SK-N-MC (cell line): ENCODE measurements around the gene SCLT1.

Experiments
- DNase-seq: peaks from one replicate; pipeline ENCODE4 v3.0.0-alpha.2; 2011; ENCODE audit warnings: low read depth, low spot score
- H3K27ac ChIP-seq: fragments of 200-600 bp; sonication (generic); 2 replicates; pipeline ENCODE4 v1.5.1; 2016; ENCODE audit warnings: mixed run types
- H3K36me3 ChIP-seq: fragments of 200-600 bp; sonication (generic); 2 replicates; pipeline ENCODE4 v1.6.1; 2017; ENCODE audit warnings: antibody characterized with exemption, low read length, mixed read lengths; ENCODE audit not compliant: insufficient read depth
- H3K4me3 ChIP-seq: fragments of 200-600 bp; sonication (generic); 2 replicates; pipeline ENCODE4 v1.5.1; 2016
- H3K9ac ChIP-seq: fragments of 200-600 bp; sonication (generic); 2 replicates; pipeline ENCODE4 v1.8.0; 2017; ENCODE audit warnings: mixed run types, mixed read lengths; ENCODE audit not compliant: insufficient read length
- H3K9me3 ChIP-seq: fragments of 200-600 bp; sonication (generic); 2 replicates; pipeline ENCODE4 v1.6.1; 2017; ENCODE audit warnings: low read depth, mild to moderate bottlenecking, antibody characterized with exemption, low read length, moderate library complexity, mixed read lengths
- EZH2 ChIP-seq: fragments of 200-600 bp; sonication (generic); IDR thresholded peaks from one replicate; pipeline ENCODE4 v1.6.1; 2017; ENCODE audit warnings: antibody characterized with exemption
- FOXP2 ChIP-seq: optimal IDR thresholded peaks from 2 replicates; pipeline ENCODE3; 2011; ENCODE audit warnings: mild to moderate bottlenecking, moderate library complexity; ENCODE audit not compliant: insufficient read depth; ENCODE audit errors: extremely low read length, control extremely low read depth
- POLR2AphosphoS5 ChIP-seq: IDR thresholded peaks from 2 replicates; pipeline ENCODE4 v1.6.1; 2012; ENCODE audit warnings: mild to moderate bottlenecking, low read depth, low read length, borderline replicate concordance

SCLT1 gene

DNA sequence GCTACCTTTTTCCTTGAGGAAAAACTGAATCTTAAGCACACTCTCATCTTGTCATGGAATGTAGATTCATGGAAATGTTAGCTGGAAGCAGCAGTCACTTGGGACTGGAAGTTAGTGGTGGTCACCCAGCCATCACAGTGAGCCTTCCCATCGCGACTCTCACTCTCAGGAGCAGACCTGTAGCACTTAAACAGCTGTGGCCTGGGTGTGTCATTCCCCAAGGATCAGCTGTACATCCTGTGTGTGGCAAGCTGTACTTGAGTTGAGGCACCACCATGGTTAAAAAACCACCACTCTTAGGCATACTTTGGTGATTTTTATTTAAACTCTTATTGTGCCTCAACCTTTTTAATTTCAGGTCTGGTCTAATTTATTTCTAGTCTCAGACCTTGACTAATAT is 237.1 kb downstream of the SCLT1 start:
- Histone ChIP-seq H3K36me3 (peaks cover 77% of the 10 kb centered on the region), H3K9me3 (no peaks in the 10 kb centered on the region), H3K9ac (no peak overlapping the region), H3K27ac (no peak overlapping the region), H3K4me3 (no peak overlapping the region)
- TF ChIP-seq POLR2AphosphoS5 (no peak), FOXP2 (no peak), EZH2 (no peak)
- DNase-seq: no peak

DNA sequence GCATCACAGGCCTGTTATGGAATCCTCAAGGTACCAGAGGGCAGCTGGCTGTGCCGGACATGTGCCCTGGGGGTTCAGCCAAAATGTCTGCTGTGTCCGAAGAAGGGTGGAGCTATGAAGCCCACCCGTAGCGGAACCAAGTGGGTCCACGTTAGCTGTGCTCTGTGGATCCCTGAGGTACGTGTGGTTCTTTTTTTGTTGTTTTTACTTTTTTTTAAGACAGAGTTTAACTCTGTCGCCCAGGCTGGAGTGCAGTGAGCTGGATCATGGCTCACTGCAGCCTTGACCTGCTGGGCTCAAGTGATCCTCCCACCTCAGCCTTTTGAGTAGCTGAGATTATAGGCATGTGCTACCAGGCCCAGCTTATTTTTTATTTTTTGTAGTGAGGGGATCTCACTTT is 237.7 kb downstream of the SCLT1 start:
- H3K27ac ChIP-seq: no peak overlapping the region
- no peak overlapping the region for H3K4me3 ChIP-seq
- H3K9ac ChIP-seq: no peak overlapping the region
- TF ChIP-seq FOXP2 (no peak), EZH2 (no peak), POLR2AphosphoS5 (no peak)
- no peak for DNase-seq
- H3K36me3 ChIP-seq: peaks cover 80% of the 10 kb centered on the region
- no peaks in the 10 kb centered on the region for H3K9me3 ChIP-seq

DNA sequence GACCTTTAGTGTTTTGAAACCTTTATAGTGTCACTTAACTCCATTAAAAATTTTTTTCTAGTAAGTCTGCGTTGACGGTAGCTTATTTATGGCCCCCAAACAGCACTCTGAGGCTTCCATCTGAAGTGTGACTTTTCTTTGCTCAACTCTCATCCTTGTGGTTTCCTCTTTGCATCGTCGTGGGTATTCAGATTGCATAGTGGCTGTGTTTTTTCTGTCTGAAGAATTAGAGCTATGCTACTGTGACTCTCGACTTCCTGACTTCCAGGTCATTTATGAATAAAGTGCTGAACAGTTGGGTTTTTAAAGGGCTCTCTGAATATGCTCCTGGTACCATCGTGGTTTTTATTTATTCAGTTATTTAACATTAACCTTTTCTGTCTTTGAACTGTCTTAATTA is 238.9 kb downstream of the SCLT1 start:
- no peak for TF ChIP-seq EZH2
- no peak for TF ChIP-seq FOXP2
- TF ChIP-seq POLR2AphosphoS5: no peak

DNA sequence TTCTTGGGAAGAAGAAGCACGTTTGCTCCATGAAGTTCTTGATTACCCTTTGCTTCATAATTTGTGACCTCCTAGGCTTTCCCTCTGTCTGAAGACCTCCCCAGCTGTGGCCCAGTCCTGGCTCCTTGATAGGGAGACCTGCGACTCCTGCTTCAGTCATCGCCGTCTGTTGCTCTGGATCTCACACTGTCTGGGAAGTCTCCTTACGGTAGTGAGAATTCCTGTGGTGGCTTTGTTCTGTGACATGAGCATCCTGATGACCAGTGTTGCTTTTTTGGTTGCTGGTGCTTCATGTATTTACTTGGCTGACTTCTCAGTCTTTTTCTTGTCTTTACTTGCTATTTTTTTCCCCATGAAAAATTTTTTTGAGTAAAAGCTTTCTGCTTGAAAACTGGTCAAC is 239.6 kb downstream of the SCLT1 start:
- Histone ChIP-seq H3K9me3 (no peaks in the 10 kb centered on the region), H3K4me3 (no peak overlapping the region), H3K36me3 (peaks cover 81% of the 10 kb centered on the region), H3K27ac (no peak overlapping the region), H3K9ac (no peak overlapping the region)
- TF ChIP-seq POLR2AphosphoS5: no peak
- no peak for TF ChIP-seq EZH2
- TF ChIP-seq FOXP2: no peak
- no peak for DNase-seq

More for the DNA sequence above, 238.9 kb downstream of the SCLT1 start:
- Histone ChIP-seq H3K36me3 (peaks cover 81% of the 10 kb centered on the region), H3K4me3 (no peak overlapping the region), H3K9ac (no peak overlapping the region), H3K9me3 (no peaks in the 10 kb centered on the region), H3K27ac (no peak overlapping the region)
- no peak for DNase-seq

DNA sequence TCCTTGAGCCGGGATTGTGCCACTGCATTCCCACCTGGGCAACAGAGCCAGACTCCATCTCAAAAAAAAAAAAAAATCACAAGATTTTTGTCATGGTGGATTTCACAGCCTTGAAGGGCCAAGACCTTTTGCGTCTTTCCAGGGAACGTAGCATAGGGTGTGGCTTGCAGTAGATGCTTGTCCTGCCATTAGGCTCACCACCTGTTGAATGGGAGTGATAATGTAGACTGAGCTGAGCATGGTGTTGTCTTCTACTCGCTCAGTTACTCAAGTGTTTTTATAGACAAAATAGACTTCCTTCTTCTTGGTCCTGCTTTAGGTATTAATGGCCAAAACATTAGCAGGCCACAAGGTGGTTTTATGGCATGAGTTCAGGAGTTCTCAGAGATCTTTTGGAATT is 243.1 kb downstream of the SCLT1 start:
- H3K36me3 ChIP-seq: peaks cover 75% of the 10 kb centered on the region
- no peak overlapping the region for H3K27ac ChIP-seq
- no peak overlapping the region for H3K9ac ChIP-seq
- TF ChIP-seq FOXP2 (no peak), POLR2AphosphoS5 (no peak), EZH2 (no peak)
- H3K4me3 ChIP-seq: no peak overlapping the region
- H3K9me3 ChIP-seq: no peaks in the 10 kb centered on the region
- no peak for DNase-seq

DNA sequence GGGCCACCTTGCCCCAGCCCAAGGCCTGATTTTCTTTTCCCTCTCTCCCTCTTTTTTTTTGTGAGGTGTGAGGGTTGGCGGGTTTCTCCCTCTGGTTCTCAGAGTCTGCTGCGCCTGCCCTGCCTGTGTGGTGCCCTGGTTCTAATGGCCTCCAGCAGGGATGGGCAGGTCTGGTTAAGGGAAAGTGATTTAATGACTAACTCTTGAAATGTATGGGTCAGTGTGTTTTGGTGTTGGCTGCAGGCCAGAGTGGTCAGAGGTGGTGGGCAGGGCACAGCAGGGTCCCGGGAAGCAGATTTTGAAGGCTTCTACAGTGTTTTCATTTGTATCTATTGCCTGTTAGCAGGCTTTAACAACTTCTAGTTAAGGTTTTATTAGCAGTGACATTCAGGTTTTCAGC is 244.9 kb downstream of the SCLT1 start:
- Histone ChIP-seq H3K36me3 (peaks cover 72% of the 10 kb centered on the region), H3K27ac (no peak overlapping the region)
- DNase-seq: no peak

DNA sequence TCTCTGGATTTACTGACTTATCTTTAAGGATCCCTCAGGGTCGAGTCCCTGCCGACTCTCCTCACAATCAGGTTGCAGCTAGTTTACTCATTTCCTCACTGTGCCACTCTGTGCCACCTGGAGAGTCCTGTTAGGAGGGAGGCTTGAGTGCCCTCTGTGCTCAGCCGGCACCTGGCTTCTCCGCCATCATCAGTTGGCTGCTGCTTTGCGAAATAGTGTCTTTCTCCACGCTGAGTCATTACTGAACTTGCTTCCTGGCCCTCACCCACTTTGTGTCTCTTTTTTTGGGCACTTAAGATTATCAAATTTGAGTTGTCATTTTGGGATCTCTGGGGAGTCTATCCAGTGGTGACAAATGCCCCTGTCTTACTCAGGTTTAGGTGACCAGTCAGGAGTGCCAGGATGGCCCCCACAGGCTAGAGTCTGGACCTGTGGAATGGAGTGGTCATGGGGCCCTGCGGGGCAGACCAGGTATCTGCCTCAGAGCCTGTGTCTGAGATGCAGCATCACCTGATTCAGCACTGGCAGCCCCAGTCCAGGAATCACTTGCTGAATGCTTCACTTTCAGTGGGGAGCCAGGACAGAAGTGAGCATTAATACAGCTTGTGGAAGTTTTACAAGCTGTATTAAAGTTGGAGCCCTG is 246.1 kb downstream of the SCLT1 start:
- TF ChIP-seq POLR2AphosphoS5 (no peak), FOXP2 (no peak), EZH2 (no peak)

More for the DNA sequence above, 244.9 kb downstream of the SCLT1 start:
- no peak overlapping the region for H3K9ac ChIP-seq
- no peak for TF ChIP-seq POLR2AphosphoS5
- no peak for TF ChIP-seq FOXP2
- TF ChIP-seq EZH2: no peak
- H3K9me3 ChIP-seq: no peaks in the 10 kb centered on the region
- no peak overlapping the region for H3K4me3 ChIP-seq

DNA sequence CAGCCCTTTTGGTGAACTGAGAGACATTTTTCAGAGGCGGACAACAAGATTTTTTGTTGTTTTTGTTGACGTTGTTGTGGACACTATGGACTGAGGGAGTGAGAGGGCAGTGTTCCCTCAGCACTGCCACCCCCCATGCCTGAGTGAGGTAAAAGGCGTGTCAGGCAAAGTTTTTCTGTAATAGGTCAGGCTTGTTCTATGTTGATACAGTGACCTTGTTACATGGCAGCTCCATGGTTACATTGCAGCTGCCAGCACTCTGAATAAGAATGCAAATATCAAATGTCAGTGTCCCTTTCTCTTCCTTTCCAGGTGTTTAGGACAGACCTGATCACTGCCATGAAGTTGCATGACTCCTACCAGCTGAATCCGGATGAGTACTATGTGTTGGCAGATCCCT is 247.3 kb downstream of the SCLT1 start:
- Histone ChIP-seq H3K27ac (no peak overlapping the region), H3K36me3 (peaks cover 68% of the 10 kb centered on the region), H3K9me3 (no peaks in the 10 kb centered on the region), H3K4me3 (no peak overlapping the region), H3K9ac (no peak overlapping the region)
- TF ChIP-seq EZH2: no peak
- no peak for TF ChIP-seq FOXP2
- TF ChIP-seq POLR2AphosphoS5: no peak
- no peak for DNase-seq

More for the DNA sequence above, 246.1 kb downstream of the SCLT1 start:
- Histone ChIP-seq H3K36me3 (peaks cover 72% of the 10 kb centered on the region), H3K4me3 (no peak overlapping the region), H3K9ac (no peak overlapping the region), H3K9me3 (no peaks in the 10 kb centered on the region), H3K27ac (no peak overlapping the region)
- DNase-seq: no peak

DNA sequence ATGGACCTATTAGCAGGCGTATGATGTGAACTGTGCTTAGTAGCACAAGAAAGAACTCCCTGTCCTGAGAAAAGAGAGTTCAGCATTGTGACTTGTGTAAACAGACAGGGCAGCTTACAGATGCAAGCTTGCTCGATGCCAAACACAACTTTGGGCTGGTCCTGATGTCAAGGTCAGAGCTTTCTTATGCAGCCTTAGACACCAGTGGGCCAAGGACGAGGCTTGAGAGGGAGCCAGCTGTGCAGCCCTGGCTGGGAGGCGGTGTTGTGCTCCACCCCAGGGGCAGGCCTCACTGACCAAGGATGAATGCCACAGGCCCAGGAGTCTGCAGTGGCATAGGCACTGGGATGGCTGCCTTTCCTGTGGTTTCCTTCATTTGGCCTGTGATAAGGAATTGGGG is 248.4 kb downstream of the SCLT1 start:
- Histone ChIP-seq H3K4me3 (no peak overlapping the region), H3K36me3 (peaks cover 60% of the 10 kb centered on the region), H3K9me3 (no peaks in the 10 kb centered on the region), H3K27ac (no peak overlapping the region), H3K9ac (no peak overlapping the region)
- DNase-seq: no peak
- TF ChIP-seq POLR2AphosphoS5: no peak
- no peak for TF ChIP-seq FOXP2
- TF ChIP-seq EZH2: no peak
